ENCODE data around the gene PYGO2.

PYGO2 gene

GRCh38 chr1:154961207-154962155 lies at the start of gene PYGO2:
TSS of gene PYGO2 (minus strand) at chr1:154961782. CDS start at chr1:154961576, 206 bp downstream.
- peaks cover 48% of the 10 kb centered on the region for H3K36me3 ChIP-seq (ENCODE audit: insufficient read depth, low read length)

GRCh38 chr1:155011004-155011416 lies 49.4 kb upstream of the PYGO2 start:
- Histone ChIP-seq H3K4me3 (no peak overlapping the region), H3K27ac (no peak overlapping the region), H3K9me3 (ENCODE audit: low read depth, low read length) (no peaks in the 10 kb centered on the region), H3K36me3 (ENCODE audit: insufficient read depth, low read length) (peaks cover 2% of the 10 kb centered on the region; the same call in 1 of the 2 replicates), H3K9ac (ENCODE audit: insufficient read length) (no peak overlapping the region)
- DNase-seq (ENCODE audit: low read depth, low spot score) = no peak
- TF ChIP-seq POLR2AphosphoS5 (IDR thresholded peaks at IDR 0.05; ENCODE audit: borderline replicate concordance, low read depth, low read length) (no peak), EZH2 (IDR thresholded peaks at IDR 0.05) (no peak), FOXP2 (optimal IDR thresholded peaks at IDR 0.05; ENCODE audit: control extremely low read depth, extremely low read length, insufficient read depth) (no peak)

More at GRCh38 chr1:154961207-154962155, at the start of gene PYGO2:
- DNase-seq (ENCODE audit: low read depth, low spot score) = no peak
- TF ChIP-seq FOXP2 (optimal IDR thresholded peaks at IDR 0.05; ENCODE audit: control extremely low read depth, extremely low read length, insufficient read depth) = no peak
- TF ChIP-seq POLR2AphosphoS5 (IDR thresholded peaks at IDR 0.05; ENCODE audit: borderline replicate concordance, low read depth, low read length) = peak; percentile 92
- H3K9ac ChIP-seq (ENCODE audit: insufficient read length) = peak within 1 kb of the TSS; percentile 97
- H3K4me3 ChIP-seq = peak within 1 kb of the TSS; percentile 93
- H3K27ac ChIP-seq = peak within 1 kb of the TSS; percentile 95
- H3K9me3 ChIP-seq (ENCODE audit: low read depth, low read length) = no peaks in the 10 kb centered on the region

- Histone ChIP-seq H3K36me3 (ENCODE audit: insufficient read depth, low read length) (no peaks in the 10 kb centered on the region; the same call in 1 of the 2 replicates), H3K9me3 (ENCODE audit: low read depth, low read length) (no peaks in the 10 kb centered on the region), H3K27ac (peak overlapping the region; percentile 9; the same call in 1 of the 2 replicates), H3K4me3 (no peak overlapping the region), H3K9ac (ENCODE audit: insufficient read length) (no peak overlapping the region)
- no peak for TF ChIP-seq POLR2AphosphoS5 (IDR thresholded peaks at IDR 0.05; ENCODE audit: borderline replicate concordance, low read depth, low read length)
- no peak for TF ChIP-seq FOXP2 (optimal IDR thresholded peaks at IDR 0.05; ENCODE audit: control extremely low read depth, extremely low read length, insufficient read depth)
- TF ChIP-seq EZH2 (IDR thresholded peaks at IDR 0.05) = no peak
- DNase-seq (ENCODE audit: low read depth, low spot score) = no peak
Observed at GRCh38 chr1:155010211-155010918, 48.8 kb upstream of the PYGO2 start.

- Histone ChIP-seq H3K4me3 (no peak overlapping the region), H3K9me3 (ENCODE audit: low read depth, low read length) (no peaks in the 10 kb centered on the region), H3K27ac (no peak overlapping the region), H3K36me3 (ENCODE audit: insufficient read depth, low read length) (no peaks in the 10 kb centered on the region; the same call in 1 of the 2 replicates), H3K9ac (ENCODE audit: insufficient read length) (no peak overlapping the region)
- DNase-seq (ENCODE audit: low read depth, low spot score) = no peak
- TF ChIP-seq EZH2 (IDR thresholded peaks at IDR 0.05) = no peak
- no peak for TF ChIP-seq POLR2AphosphoS5 (IDR thresholded peaks at IDR 0.05; ENCODE audit: borderline replicate concordance, low read depth, low read length)
- TF ChIP-seq FOXP2 (optimal IDR thresholded peaks at IDR 0.05; ENCODE audit: control extremely low read depth, extremely low read length, insufficient read depth) = no peak
Observed at GRCh38 chr1:155009742-155010141, 48.2 kb upstream of the PYGO2 start.

GRCh38 chr1:155009221-155009711 lies 47.7 kb upstream of the PYGO2 start:
- Histone ChIP-seq H3K9me3 (ENCODE audit: low read depth, low read length) (no peaks in the 10 kb centered on the region), H3K9ac (ENCODE audit: insufficient read length) (no peak overlapping the region), H3K27ac (no peak overlapping the region), H3K4me3 (no peak overlapping the region), H3K36me3 (ENCODE audit: insufficient read depth, low read length) (no peaks in the 10 kb centered on the region; the same call in 1 of the 2 replicates)
- DNase-seq (ENCODE audit: low read depth, low spot score) = no peak
- no peak for TF ChIP-seq EZH2 (IDR thresholded peaks at IDR 0.05)
- no peak for TF ChIP-seq FOXP2 (optimal IDR thresholded peaks at IDR 0.05; ENCODE audit: control extremely low read depth, extremely low read length, insufficient read depth)
- TF ChIP-seq POLR2AphosphoS5 (IDR thresholded peaks at IDR 0.05; ENCODE audit: borderline replicate concordance, low read depth, low read length) = no peak

GRCh38 chr1:155008015-155008941 lies 46.7 kb upstream of the PYGO2 start:
- Histone ChIP-seq H3K9me3 (ENCODE audit: low read depth, low read length) (no peaks in the 10 kb centered on the region), H3K4me3 (no peak overlapping the region), H3K36me3 (ENCODE audit: insufficient read depth, low read length) (no peaks in the 10 kb centered on the region), H3K27ac (no peak overlapping the region), H3K9ac (ENCODE audit: insufficient read length) (no peak overlapping the region)
- no peak for TF ChIP-seq POLR2AphosphoS5 (IDR thresholded peaks at IDR 0.05; ENCODE audit: borderline replicate concordance, low read depth, low read length)
- TF ChIP-seq EZH2 (IDR thresholded peaks at IDR 0.05) = no peak
- TF ChIP-seq FOXP2 (optimal IDR thresholded peaks at IDR 0.05; ENCODE audit: control extremely low read depth, extremely low read length, insufficient read depth) = no peak
- DNase-seq (ENCODE audit: low read depth, low spot score) = no peak

- Histone ChIP-seq H3K4me3 (no peak overlapping the region), H3K9ac (ENCODE audit: insufficient read length) (no peak overlapping the region), H3K36me3 (ENCODE audit: insufficient read depth, low read length) (no peaks in the 10 kb centered on the region), H3K27ac (no peak overlapping the region), H3K9me3 (ENCODE audit: low read depth, low read length) (no peaks in the 10 kb centered on the region)
- no peak for DNase-seq (ENCODE audit: low read depth, low spot score)
- TF ChIP-seq POLR2AphosphoS5 (IDR thresholded peaks at IDR 0.05; ENCODE audit: borderline replicate concordance, low read depth, low read length) (no peak), EZH2 (IDR thresholded peaks at IDR 0.05) (no peak), FOXP2 (optimal IDR thresholded peaks at IDR 0.05; ENCODE audit: control extremely low read depth, extremely low read length, insufficient read depth) (no peak)
Observed at GRCh38 chr1:155007251-155007828, 45.8 kb upstream of the PYGO2 start.

Data from SK-N-MC (cell line).